ENCODE measurements around the gene CADM2.
"Not testable (repeated sequence)": the region's sequence is repeated elsewhere in the genome, so short reads cannot be mapped to it uniquely, and the experiment has no call there.

Gene CADM2

DNA sequence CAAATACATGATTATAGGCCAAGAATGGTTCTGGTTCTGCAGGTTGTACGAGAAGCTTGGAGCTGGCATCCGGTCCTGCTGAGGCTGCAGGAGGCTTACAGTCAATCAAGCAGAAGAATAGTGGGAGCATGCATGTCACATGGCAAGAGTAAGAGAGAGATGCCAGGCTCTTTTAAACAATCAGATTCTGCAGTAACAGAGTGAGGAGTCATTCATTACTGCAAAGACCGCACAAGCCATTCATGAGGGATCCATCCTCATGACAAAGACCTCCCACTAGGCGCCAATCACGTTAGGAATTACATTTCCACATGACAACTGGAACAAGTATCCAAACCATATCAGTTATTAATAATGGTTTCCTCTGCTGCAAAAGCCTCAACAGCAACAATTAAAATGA, 536.8 kb downstream of the CADM2 start:
- no peak for DNase-seq

GRCh38 chr3:85498177-85498576, 539.4 kb downstream of the CADM2 start:
- DNase-seq: no peak

- no peak for DNase-seq
Measured at GRCh38 chr3:85502148-85502875, 543.5 kb downstream of the CADM2 start.

DNA sequence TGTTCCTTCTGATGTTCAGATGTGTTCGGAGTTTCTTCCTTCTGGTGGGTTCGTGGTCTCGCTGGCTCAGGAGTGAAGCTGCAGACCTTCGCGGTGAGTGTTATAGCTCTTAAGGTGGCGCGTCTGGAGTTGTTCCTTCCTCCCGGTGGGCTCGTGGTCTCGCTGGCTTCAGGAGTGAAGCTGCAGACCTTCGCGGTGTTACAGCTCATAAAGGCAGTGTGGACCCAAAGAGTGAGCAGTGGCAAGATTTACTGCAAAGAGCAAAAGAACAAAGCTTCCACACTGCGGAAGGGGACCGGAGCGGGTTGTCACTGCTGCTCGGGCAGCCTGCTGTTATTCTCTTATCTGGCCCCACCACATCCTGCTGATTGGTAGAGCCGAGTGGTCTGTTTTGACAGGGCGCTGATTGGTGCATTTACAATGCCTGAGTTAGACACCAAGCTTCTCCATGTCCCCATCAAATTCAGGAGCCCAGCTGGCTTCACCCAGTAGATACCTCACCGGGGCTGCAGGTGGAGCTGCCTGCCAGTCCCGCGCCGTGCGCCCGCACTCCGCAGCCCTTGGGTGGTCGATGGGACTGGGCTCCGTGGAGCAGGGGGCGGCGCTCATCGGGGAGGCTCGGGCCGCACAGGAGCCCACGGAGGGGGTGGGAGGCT, 545.5 kb downstream of the CADM2 start:
- not testable (repeated sequence) for DNase-seq

GRCh38 chr3:85504785-85505511, 546.2 kb downstream of the CADM2 start:
- not testable (repeated sequence) for DNase-seq

DNA sequence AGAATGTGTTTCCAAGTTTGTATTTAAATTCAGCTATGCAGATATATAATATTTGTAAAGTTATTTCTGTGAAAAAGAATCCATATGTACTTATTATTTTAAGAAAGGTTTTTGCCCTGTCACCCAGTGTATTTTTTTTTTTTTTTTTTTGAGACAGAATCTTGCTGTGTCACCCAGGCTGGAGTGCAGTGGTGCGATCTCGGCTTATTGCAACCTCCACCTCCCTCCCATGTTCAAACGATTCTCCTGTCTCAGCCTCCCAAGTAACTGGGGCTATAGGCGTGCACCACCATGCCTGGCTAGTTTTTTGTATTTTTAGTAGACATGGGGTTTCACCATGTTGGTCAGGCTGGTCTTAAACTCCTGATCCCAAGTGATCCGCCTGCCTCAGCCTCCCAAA, 548.3 kb downstream of the CADM2 start:
- not testable (repeated sequence) for DNase-seq

- DNase-seq: no peak
Measured at GRCh38 chr3:85508659-85509058, 549.9 kb downstream of the CADM2 start.

GRCh38 chr3:85516146-85516545, 557.4 kb downstream of the CADM2 start:
- DNase-seq: no peak

DNA sequence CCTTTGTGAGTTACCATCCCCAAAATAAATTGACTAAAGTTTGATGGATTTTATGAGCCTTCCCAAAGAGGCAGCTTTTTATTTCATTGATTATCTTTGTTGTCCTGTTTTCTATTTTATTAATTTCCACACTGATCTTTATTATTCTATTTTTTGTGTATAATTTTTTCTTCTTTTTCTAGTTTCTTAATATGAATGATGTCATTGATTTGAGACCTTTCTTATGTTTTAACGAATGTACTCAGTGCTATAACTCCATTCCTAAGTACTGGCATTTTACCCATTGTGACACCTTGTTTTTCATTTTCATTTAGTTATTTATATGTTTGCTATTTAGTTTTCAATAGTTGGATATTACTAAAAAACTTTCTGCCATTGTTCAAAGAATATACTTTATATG, 565.3 kb downstream of the CADM2 start:
- no peak for DNase-seq

- DNase-seq: no peak
Measured at GRCh38 chr3:85525264-85525663, 566.5 kb downstream of the CADM2 start.

- no peak for DNase-seq
Measured at GRCh38 chr3:85533586-85533985, 574.8 kb downstream of the CADM2 start.

DNA sequence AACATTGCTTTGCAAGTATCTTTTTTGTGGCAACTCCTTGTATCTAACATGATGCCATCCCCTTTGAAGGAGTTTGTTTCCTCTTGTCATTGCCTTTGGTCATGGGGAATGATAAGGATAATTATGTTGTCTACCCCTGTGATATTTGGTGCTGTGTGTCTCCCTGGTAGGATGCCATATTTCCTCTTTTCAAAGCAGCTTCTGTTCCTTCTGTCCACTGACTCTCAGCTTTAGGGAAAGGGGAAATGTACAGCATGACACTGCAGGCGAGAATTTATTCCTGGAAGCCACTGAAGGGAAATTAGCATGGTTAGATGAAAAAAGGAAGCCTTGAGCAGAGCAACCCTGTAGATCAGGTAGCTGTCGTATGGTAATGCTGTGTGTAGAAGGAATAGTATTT, 576.7 kb downstream of the CADM2 start:
- no peak for DNase-seq

GRCh38 chr3:85539232-85539631, 580.4 kb downstream of the CADM2 start:
- DNase-seq: no peak

DNA sequence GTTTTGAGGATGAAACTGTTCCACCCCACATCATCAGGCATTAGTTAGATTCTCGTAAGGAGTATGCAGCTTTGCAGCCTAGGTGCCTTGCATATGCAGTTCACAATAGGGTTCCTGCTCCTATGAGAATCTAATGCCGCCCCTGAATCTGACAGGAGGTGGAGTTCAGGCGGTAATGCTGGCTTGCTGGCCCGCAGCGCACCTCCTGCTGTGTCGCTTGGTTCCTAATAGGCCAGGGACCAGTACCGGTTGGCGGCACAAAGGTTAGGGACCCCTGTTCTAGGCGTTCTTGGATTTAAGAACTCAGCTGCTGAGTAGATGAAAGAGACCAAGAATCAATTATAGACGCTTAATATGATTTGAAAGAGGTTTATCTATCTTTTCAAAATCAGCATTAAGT, 595.4 kb downstream of the CADM2 start:
- no peak for DNase-seq

GRCh38 chr3:85560088-85560785, 601.4 kb downstream of the CADM2 start:
- DNase-seq: no peak

GRCh38 chr3:85567071-85567676, 608.4 kb downstream of the CADM2 start:
- no peak for DNase-seq

DNA sequence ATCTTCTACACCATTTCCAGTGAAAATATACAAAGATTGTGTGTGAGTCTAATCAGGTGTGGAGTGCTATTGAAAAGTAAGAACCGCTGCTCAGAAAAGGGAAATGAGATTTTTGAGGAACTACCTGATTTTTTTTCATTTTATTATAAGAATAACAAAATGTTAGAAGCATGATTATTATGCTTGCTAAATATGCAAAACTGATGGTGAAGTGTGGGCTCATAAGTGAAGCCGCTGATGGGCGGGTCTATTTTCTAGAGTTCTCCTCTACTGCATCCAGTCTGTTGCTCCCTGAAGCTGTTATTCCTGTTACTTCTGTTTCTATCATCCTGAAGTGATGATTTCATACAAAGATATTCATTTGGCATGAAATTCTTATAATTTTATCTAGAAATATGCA, 612.0 kb downstream of the CADM2 start:
- no peak for DNase-seq

DNA sequence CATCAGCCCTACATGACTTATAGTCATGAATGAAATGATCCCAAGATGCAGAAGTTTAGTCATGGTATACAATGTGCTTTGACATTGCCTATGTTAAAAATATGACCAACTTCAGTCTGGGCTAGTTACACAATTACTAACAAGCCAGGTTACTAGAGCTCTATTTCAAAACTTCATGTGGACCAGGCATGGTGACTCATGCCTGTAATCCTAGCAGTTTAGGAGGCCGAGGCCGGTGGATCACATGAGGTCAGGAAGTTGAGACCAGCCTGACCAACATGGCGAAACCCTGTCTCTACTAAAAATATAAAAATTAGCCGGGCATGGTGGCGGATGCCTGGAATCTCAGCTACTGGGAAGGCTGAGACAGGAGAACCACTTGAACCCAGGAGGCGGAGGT, 613.0 kb downstream of the CADM2 start:
- no peak for DNase-seq

- DNase-seq: no peak
Measured at GRCh38 chr3:85572426-85572825, 613.6 kb downstream of the CADM2 start.

GRCh38 chr3:85572978-85573377, 614.2 kb downstream of the CADM2 start:
- DNase-seq: no peak

DNA sequence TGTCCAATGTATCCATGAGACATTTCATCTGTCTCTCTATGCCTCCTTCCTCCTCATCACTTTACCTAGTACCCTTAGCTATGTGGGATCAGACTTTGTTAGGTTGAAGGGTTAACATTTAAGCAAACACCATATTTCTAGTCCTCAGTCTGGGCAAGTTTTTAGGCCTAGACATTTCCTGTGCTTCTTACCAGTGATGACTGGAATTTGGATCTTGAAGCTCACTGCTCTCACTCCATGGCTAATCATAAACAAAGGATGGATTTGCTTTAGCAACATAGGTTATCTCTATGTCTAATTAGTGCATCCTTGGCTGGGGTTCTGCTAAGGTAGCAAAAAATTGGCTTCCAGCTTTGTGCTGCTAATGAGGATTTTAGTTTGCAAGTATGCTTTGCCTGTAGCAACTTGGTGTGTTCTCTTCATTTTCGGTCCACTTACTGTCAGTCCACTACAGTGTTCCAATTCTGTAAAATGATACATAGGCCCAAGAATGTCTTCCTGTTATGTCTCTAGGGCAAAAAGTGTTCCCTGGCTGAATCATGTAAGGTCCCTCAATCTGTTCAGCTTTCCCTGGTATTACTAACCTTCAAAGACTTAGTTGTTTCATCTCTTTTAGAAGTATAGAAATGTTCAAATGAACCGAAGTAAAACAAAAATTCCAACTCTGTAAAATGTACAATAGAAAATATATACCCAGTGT, 615.4 kb downstream of the CADM2 start:
- no peak for DNase-seq

- DNase-seq: peak; percentile 10 to 11
Measured at GRCh38 chr3:85576091-85576690, 617.4 kb downstream of the CADM2 start.
